Fibroblast of pulmonary artery (primary cell): ENCODE measurements around the gene EIF4G1.
A peak's percentile ranks its signal among the peaks of the same experiment; 100 is the strongest.

ENCODE experiments used
- DNase-seq: peaks from one replicate; pipeline ENCODE4 v3.0.0-alpha.2; 2010; ENCODE audit warnings: low read depth
- H3K4me3 ChIP-seq: replicated peaks from 2 replicates; pipeline ENCODE4 v1.5.1; 2011; ENCODE audit warnings: low read depth, mild to moderate bottlenecking, control low read depth, low read length, moderate library complexity
- CTCF ChIP-seq: IDR thresholded peaks from 2 replicates; pipeline ENCODE4 v1.5.1; 2011; ENCODE audit warnings: mild to moderate bottlenecking, control low read depth, low read length, inconsistent platforms; ENCODE audit errors: missing control alignments

Gene EIF4G1

GRCh38 chr3:184377882-184378445 is 63.6 kb downstream of the EIF4G1 start, which contains the start of gene THPO:
TSS of gene THPO (minus strand) at chr3:184378207. CDS start at chr3:184376259, 1,948 bp downstream.
- DNase-seq = no peak
- no peak for TF ChIP-seq CTCF
- H3K4me3 ChIP-seq = no peak within 1 kb of the TSS

- no peak for DNase-seq
- no peak overlapping the region for H3K4me3 ChIP-seq
These were observed 64.4 kb downstream of the EIF4G1 start for GRCh38 chr3:184378651-184379357.

GRCh38 chr3:184379358-184380184 is 65.2 kb downstream of the EIF4G1 start, which contains the start of gene CHRD:
TSS of gene CHRD (plus strand) at chr3:184380054. CDS start at chr3:184380319, 265 bp downstream.
- TF ChIP-seq CTCF = no peak
- no peak for DNase-seq
- peak within 1 kb of the TSS; percentile 17 for H3K4me3 ChIP-seq

More at GRCh38 chr3:184378651-184379357, 64.4 kb downstream of the EIF4G1 start:
- TF ChIP-seq CTCF = no peak

- peak overlapping the region; percentile 17 for H3K4me3 ChIP-seq
- TF ChIP-seq CTCF = no peak
- peak; percentile 31 for DNase-seq
These were observed 65.8 kb downstream of the EIF4G1 start for GRCh38 chr3:184380185-184380626.

GRCh38 chr3:184380627-184381260 is 66.3 kb downstream of the EIF4G1 start:
- no peak overlapping the region for H3K4me3 ChIP-seq
- no peak for DNase-seq
- no peak for TF ChIP-seq CTCF
